Left ventricle myocardium inferior (tissue), 1 donor: ENCODE results near the gene GPX7. TPM values are rescaled to one million over a fixed set of nuclear protein-coding genes. Genes with fewer than 3 reads are reported as not detected.

Source experiments
- DNase-seq: peaks from one replicate; pipeline ENCODE4 v3.0.0-alpha.2; 2020
- H3K27ac ChIP-seq: fragments of 200-600 bp; replicated peaks from 2 replicates; pipeline ENCODE4 v1.8.0; 2021
- H3K27me3 ChIP-seq: fragments of 200-600 bp; 2 replicates; pipeline ENCODE4 v1.8.0; 2021; ENCODE audit warnings: low read depth
- H3K36me3 ChIP-seq: fragments of 200-600 bp; 2 replicates; pipeline ENCODE4 v1.8.0; 2021
- H3K4me1 ChIP-seq: fragments of 200-600 bp; 2 replicates; pipeline ENCODE4 v1.8.0; 2021
- H3K4me3 ChIP-seq: fragments of 200-600 bp; 2 replicates; pipeline ENCODE4 v1.8.0; 2021; ENCODE audit warnings: mild to moderate bottlenecking, moderate library complexity
- H3K9me3 ChIP-seq: fragments of 200-600 bp; replicated peaks from 2 replicates; pipeline ENCODE4 v1.8.0; 2021
- CTCF ChIP-seq: fragments of 200-600 bp; IDR thresholded peaks from 2 replicates; pipeline ENCODE4 v1.8.0; 2021; ENCODE audit warnings: antibody characterized with exemption, mild to moderate bottlenecking, borderline replicate concordance
- intact Hi-C: fragments of 100-400 bp; cut with micrococcal nuclease; formaldehyde crosslinking; loops from one replicate; pipeline ENCODE4 v1.11.0; 2022
- total RNA-seq: library from RNA; stranded (reverse); fragmentation: NEBNext Ultra II Directional; extraction: Animal tissue kit (Norgen Biotek cat#: 25700); gene quantifications from one replicate; pipeline ENCODE4 v1.2.1, GENCODE V29; 2021
- donor health status: DM: no; HTN: yes; CAD: no; lungs with severe emphysema.

GPX7 gene
- total RNA-seq, 1 donor from 2014 or later: 5.2 TPM

GRCh38 chr1:52595061-52595460 lies 7.1 kb upstream of the GPX7 start:
- H3K27me3 ChIP-seq: no peaks in the 10 kb centered on the region
- intact Hi-C loops: no loop called here
- H3K4me3 ChIP-seq: no peak overlapping the region
- H3K4me1 ChIP-seq: peaks cover 9% of the 10 kb centered on the region
- TF ChIP-seq CTCF: no peak
- H3K36me3 ChIP-seq: no peaks in the 10 kb centered on the region
- no peaks in the 10 kb centered on the region for H3K9me3 ChIP-seq
- no peak overlapping the region for H3K27ac ChIP-seq
- no peak for DNase-seq

- Histone ChIP-seq H3K27me3 (no peaks in the 10 kb centered on the region), H3K4me3 (no peak overlapping the region), H3K27ac (no peak overlapping the region), H3K4me1 (peaks cover 19% of the 10 kb centered on the region), H3K36me3 (no peaks in the 10 kb centered on the region), H3K9me3 (no peaks in the 10 kb centered on the region)
- intact Hi-C loops: no loop called here
- no peak for TF ChIP-seq CTCF
- no peak for DNase-seq
Measured at GRCh38 chr1:52597912-52598311, 4.3 kb upstream of the GPX7 start.

- Histone ChIP-seq H3K27me3 (no peaks in the 10 kb centered on the region), H3K36me3 (no peaks in the 10 kb centered on the region), H3K4me1 (peaks cover 24% of the 10 kb centered on the region), H3K9me3 (no peaks in the 10 kb centered on the region), H3K27ac (no peak overlapping the region), H3K4me3 (no peak overlapping the region)
- no peak for TF ChIP-seq CTCF
- intact Hi-C loops: no loop called here
- no peak for DNase-seq
Measured at GRCh38 chr1:52598729-52599128, 3.4 kb upstream of the GPX7 start.

- DNase-seq: no peak
- Histone ChIP-seq H3K36me3 (no peaks in the 10 kb centered on the region), H3K27me3 (no peaks in the 10 kb centered on the region), H3K4me1 (peaks cover 29% of the 10 kb centered on the region), H3K9me3 (no peaks in the 10 kb centered on the region), H3K4me3 (no peak overlapping the region), H3K27ac (no peak overlapping the region)
- intact Hi-C loops: no loop called here
- TF ChIP-seq CTCF: no peak
Measured at GRCh38 chr1:52599236-52599635, 2.9 kb upstream of the GPX7 start.

- Histone ChIP-seq H3K36me3 (no peaks in the 10 kb centered on the region), H3K4me1 (peaks cover 39% of the 10 kb centered on the region), H3K9me3 (no peaks in the 10 kb centered on the region), H3K4me3 (no peak overlapping the region), H3K27ac (no peak overlapping the region), H3K27me3 (no peaks in the 10 kb centered on the region)
- TF ChIP-seq CTCF: no peak
- intact Hi-C loops: no loop called here
- DNase-seq: no peak
Measured at GRCh38 chr1:52600533-52601179, 1.5 kb upstream of the GPX7 start.
